Activated CD4-positive, alpha-beta T cell treated with anti-CD3 and anti-CD28 coated beads for 48 hours (primary cell): ENCODE results near the gene DOCK4.
A peak's percentile ranks its signal among the peaks of the same experiment; 100 is the strongest.

Source experiments
- DNase-seq: peaks from one replicate; pipeline ENCODE4 v3.0.0-alpha.2; 2020

Gene DOCK4

DNA sequence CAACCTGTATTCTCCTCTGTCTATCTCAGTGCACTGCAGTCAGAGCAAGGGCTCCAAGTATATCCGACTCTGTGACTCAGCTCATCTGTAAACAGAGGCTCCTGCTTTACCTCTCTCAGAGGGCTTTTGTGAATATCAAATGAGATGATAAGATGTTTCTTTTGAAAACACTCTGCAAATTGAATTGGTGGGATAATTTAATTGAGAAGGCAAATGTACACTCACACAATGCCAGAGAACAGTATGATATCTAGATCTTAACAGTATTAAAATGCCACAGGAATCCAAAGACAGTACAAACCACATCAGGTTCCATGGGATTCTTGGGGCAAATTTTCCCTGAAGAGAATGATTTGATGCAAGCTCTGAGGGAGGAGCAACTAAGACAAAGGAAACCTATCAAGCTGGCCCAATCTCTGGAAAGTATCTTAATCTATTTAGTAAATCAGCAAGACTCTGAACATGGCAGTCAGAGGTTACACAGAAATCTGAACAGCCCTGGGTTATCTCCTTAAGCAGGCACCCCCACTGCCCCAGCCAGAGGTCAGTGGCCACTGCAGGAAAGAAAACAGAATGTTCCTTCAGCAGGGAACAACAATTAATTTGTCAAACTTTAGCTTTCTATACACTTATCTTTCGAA, 45.9 kb downstream of the DOCK4 start:
- DNase-seq = no peak

DNA sequence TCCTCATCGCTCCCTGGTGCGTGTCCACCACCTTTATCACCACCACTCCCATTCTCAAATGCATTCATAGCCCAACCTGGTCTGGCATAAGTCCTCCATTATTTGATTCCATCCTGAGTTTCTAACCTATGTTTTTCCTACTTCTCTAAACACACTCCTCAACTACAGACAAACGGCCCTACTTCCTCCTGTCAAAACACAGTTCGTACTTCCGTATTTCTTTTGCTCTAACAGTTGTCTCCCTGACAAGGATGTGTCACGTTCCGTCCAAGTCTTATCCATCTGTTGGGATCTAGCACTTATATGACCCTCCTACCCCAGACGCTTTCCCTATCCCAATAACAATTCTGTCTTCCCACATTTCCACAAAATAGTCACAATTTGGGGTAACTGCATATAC, 46.8 kb downstream of the DOCK4 start:
- DNase-seq = no peak

DNA sequence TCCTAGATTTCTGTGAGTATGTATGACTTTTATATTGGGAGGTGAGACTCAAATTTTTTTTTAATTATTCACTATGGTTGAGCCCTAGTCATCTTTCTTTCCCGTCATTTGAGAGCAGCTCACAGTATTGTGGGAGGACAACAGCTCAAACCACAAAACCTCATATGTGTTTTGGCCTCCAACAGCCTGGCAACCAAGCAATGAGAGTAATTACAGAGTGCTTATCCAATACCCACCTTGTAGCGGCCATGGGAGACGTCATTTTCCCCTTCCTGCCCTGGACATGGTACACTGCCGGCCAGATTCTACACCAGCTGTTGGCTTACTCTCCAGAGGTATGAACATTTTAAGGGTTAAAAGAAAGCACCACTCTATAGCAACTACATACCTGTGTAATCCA, 49.1 kb downstream of the DOCK4 start:
- peak; percentile 2 for DNase-seq

DNA sequence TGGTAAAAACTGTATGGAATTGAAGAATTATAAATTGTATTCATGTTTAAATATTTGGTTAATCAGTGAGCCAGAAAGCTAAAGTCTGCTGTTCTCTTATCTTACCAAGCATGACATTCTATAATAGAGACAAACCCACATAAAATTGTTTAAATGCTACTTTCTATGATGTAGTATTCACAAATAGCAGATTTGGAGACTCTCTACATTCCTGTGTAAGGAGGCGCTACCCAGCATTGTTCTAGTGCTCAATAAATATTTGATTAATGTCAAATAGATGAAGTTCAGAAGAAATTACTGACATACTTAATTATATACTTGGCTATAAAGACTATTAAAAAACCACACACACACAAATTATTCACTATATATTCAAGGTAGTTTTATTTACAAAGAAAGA, 49.8 kb downstream of the DOCK4 start:
- DNase-seq = no peak

DNA sequence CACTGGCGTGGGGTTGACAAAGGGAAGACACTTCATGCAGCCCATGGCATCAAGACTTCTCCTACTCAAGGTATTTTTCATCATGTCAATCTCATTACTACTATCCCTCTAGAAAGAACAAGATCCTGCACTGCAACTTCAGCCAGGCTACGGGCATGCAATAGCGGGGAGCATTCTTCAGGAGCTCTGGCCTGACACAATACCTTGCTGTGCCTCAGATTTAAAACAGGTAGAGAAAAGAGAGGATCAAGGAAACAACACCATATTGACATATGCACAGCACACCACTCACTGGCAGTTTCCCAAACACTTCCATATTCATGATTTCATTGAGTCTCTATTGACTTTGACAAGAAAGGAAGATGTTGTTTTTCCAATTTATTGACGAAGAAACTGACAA, 51.5 kb downstream of the DOCK4 start:
- no peak for DNase-seq

GRCh38 chr7:112152186-112152585, 54.0 kb downstream of the DOCK4 start:
- no peak for DNase-seq

DNA sequence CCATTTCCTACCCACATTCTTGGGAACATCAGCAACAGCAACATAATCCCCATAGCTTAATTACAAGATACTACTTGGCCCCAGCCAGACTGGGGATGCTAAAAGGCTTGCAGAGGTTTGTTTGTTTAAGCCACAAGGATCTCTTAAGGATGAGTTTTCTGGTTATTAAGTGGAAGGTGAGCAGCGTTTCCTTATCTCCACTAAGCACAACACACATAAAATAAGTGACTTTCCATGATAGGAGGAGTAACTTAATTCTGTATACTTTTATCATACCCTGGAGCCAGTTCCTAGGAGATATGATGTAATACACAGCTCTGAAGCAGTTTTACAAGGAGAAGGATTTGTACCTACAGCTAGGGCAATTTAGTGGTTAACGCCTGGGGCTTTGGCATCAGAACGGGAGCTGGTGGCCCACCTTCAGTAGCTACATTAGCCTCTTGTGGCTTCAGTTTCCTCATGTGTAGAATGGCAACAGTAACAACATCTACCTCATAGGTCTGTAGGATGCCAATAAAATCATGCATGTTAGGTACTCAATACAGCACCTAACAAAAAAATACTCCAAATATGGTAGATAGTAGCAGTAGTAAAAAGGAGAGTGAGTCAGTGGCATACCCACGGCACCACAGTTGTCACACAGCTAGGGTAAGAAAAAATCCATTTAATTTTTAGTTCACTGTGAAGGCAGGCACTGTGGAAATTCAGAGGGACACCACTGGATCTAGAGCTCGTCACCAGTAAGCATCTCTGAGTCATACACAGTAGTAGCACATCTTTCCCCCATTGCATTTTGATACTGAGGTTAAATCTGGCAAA, 55.2 kb downstream of the DOCK4 start:
- DNase-seq = no peak

DNA sequence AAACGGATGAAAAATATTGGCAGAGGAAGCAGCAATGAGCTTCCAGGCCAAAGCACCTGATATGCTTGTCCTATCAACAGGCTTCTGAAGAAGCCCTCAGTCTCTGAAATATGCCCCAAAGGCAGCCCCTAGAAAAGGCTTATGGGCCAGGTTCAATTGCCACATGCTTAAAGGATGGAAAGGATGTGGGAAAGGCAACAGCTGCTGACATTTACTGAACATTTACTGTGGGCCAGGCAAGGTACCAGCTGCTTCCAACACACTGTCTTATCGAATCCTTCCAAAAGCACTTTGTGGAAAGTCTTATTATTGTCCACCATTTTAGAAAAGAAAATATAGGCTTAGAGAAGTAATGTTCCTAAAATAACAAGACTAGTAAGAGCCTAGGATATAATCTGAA, 56.5 kb downstream of the DOCK4 start:
- DNase-seq = no peak

DNA sequence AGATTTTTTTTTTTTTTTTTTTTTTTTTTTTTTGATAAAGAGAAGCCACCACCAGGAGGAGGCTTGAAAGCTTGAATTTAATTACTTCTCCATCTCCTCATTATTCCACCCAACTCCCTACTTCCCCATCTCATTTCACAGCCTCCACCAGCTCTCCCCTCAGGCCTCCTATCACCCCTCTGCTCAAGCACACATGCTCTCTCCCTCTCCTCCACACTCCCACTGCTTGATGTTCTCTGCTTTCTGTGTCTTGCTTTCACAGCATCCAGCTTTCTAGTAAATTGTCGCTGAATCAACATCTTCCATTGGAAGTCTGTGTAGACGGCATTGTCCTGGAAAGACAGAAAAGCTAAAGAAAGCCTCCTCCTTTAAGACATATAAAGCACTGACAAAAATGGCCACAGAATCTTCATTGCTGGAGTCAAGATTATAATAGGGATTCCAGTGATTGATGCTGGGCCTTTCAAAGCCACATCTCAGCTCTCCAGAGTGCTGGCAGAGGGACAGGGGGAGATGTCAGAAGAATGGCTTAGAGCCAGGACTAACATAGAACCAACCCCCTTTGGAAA, 58.3 kb downstream of the DOCK4 start:
- DNase-seq = no peak

DNA sequence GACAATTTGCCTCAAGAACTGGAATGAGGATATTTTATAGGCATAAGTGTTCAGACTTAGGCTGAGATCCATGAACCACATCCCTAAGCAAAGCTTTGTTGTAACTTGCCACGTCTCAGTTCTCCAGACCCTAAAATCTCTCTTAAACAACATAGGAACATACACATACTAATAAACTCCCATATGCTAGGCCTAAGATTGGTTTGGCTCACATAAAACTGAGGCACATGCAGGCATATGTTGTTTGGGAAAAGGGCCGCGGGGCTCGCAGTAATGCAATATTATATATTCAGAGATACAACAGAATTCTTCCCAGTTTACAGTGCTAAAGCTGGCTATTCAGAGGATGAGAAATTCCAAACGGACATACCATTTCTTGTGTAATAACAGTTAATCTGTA, 61.0 kb downstream of the DOCK4 start:
- DNase-seq = no peak

DNA sequence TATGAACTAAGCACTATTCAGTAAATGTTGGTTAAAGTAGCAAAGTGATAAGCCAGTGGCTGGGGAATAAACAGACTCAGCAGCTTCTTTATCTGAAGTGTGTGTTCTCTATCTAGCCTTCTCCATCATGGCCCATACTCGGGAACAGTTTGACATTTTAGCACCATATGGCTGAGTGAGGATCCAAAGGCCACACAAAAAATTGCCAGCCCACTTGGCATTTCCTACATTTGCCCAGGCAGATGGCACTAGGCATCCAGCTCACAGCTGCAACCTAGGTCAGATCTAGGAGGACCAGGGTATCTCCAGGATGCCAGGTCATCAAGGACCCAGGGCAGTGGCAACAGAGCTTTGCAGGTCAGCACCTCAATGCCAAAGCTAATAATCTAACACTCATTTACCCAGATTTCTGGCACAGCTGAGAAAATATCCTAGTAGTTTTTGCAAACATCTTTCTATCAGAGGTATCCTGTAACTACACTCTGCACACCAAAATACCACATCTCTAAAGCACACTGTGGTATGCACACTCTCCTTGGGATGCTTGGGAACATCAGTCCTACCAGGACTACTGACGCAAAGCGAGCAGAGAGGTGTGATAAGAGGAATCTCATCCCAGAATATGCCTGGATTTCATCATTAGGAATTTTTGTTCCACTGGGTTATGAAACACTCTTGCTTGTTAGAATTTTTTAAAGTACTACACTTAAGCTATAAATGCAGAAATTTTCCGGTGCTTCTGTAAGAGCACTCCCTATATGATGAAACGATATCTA, 61.7 kb downstream of the DOCK4 start:
- no peak for DNase-seq

DNA sequence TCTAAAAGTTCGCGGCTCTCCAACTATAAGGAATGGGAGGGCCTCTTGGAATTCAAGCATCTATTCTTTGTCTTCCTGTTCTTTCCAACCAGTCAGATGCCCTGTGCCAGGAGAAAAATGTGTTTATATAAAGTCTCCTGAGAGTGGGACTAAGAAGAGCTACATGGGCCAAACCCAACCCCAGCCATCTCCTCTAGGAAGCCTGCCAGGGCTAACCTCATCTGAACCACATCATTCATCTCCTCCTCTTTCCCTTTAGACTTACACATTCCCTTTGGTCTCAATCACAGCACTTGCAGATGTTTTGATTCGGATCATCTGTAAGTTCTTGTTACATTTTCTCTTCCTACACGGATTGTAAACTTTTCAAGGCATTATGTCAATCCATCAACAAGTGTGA, 62.6 kb downstream of the DOCK4 start:
- no peak for DNase-seq

DNA sequence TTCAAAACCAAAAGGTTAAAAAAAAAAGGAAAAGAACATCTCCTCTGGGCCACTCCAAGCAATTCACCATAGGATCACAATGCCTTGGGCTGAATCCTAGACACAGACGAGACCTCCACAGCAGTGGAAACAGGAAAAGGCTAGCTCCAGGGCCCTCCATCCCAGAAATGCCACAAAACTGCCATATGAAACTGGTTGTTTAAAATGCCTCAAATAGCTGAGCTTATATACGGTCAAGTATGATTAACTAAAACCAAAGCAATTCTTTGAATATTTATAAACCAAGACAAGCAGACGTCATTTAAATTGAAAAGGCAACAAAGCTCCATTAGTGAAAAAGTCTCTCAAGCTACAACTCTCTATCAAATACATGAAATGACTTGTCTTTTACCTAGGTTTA, 63.1 kb downstream of the DOCK4 start:
- no peak for DNase-seq

DNA sequence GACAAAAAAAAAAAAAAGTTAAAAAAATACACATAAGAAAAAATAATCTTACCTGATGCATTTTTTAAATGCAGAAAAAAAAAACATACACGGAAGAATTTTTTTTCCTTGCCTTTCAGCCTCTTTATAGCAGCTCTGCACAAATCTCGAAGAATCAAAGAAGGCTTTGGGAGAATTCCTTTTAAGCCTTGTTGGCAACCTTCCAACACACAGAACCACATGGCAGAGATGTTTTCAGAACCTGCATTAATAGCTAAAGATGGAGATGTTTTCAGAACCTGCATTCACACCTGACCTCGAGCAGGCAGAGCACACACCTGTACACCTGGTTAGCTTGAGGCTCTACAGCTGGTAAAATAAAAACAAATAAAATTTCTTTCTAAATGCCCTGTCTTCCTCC, 65.6 kb downstream of the DOCK4 start:
- no peak for DNase-seq

- DNase-seq = no peak
Observed at GRCh38 chr7:112138938-112139337, 67.3 kb downstream of the DOCK4 start.

GRCh38 chr7:112138325-112138852, 67.8 kb downstream of the DOCK4 start:
- DNase-seq = no peak

GRCh38 chr7:112137141-112138101, 68.8 kb downstream of the DOCK4 start:
- no peak for DNase-seq

DNA sequence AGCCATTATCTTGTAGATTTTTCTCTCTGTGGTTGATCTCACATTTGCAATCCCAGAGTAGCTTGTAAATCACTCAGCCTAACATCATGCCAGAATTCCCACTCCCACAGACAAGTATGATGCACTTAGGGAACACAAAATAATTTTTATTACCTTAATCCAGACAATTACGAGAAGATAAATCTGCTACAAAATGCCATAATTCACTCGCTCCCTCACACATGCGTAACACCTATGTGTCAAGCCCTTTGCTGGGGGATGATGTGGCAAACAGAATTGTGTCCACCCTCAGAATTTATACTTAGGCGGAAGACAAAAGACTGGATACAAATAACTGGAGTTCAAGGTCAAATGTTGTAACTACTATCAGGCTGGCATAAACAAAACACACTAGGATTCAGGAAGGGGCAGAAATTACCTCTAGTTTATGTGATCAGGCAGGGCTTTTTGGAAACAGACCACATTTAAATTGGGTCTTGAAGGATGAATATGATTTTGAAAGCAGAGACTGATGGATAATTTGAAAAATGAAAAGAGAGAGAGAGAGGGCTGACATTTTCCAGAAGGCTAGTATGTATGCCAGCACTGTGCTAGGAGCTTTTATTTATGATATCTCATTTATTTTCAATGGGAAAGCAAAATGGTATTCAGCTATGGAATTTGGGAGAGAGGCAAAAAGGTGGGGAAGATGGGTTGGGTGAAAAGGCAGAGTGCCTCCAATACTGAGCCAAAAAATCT, 69.8 kb downstream of the DOCK4 start:
- no peak for DNase-seq

GRCh38 chr7:112135815-112136214, 70.4 kb downstream of the DOCK4 start:
- DNase-seq = no peak

DNA sequence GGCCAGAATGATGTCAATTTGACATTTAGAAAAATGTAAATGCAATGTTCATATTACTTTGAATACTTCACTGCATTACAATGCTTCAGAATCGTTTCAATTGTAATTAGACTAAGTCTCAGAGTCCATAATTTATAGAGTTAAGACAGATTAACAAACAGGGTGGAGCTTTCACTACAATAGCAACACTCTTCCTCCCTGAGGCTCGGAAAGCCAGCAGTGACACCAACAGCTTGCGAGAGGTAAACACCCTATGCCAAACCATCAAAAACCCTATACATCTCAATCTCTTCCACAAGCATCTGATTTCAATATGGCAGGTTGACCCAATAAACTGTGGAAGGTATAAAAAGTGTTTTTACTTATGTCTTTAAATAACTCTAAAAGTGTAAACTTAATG, 72.2 kb downstream of the DOCK4 start:
- no peak for DNase-seq

DNA sequence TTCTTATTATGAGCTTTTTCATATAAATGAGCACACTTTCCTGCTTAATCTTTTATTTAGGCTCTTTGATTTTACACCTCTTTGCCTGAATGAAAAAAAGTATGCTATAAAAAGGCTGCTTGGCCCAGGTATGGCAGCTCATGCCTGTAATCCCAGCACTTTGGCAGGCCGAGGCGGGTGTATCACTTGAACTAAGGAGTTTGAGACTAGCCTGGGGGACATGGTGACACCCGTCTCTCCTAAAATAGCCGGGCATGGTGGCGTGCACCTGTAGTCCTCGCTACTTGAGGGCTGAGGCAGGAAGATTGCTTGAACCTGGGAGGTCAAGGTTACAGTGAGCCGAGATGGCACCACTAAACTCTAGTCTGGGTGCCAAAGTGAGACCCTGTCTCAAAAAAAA, 72.9 kb downstream of the DOCK4 start:
- DNase-seq = no peak
